Stomach (tissue), 4 donors: ENCODE results near the gene SH3PXD2A.

Experiments
- CTCF ChIP-seq, 7 experiments: fragments of 450-650 bp in 4 of 7; fragments of 200-600 bp in 3 of 7; sonication (generic) in 3 of 7; IDR thresholded peaks; one replicate each; pipeline ENCODE4 v1.5.1; 2016 to 2019; ENCODE audit warnings: antibody characterized with exemption in 7 of 7, control low read depth in 2 of 7, mild to moderate bottlenecking in 1 of 7
- POLR2A ChIP-seq, 4 donors: fragments of 450-650 bp; IDR thresholded peaks; one replicate each; pipeline ENCODE4 v1.6.1; 2016; ENCODE audit warnings: antibody characterized with exemption in 4 of 4, control low read depth in 2 of 4, mild to moderate bottlenecking in 1 of 4, moderate library complexity in 1 of 4

GRCh38 chr10:103804871-103805270, 50.5 kb downstream of the SH3PXD2A start:
- TF ChIP-seq CTCF (IDR thresholded peaks at IDR 0.05) (no peak), POLR2A (IDR thresholded peaks at IDR 0.05) (no peak)
